Gastroesophageal sphincter (tissue), 3 donors: Measurements from ENCODE around the gene GPS1.

Experiments
- POLR2A ChIP-seq, 2 donors: fragments of 450-650 bp; IDR thresholded peaks; one replicate each; pipeline ENCODE4 v1.6.1; 2017; ENCODE audit warnings: antibody characterized with exemption in 2 of 2, mild to moderate bottlenecking in 2 of 2, moderate library complexity in 1 of 2
- TF ChIP-seq, protein P1 (sequence below), 4 experiments: fragments of 200-600 bp in 2 of 4; fragments of 450-650 bp in 2 of 4; sonication (generic) in 1 of 4; IDR thresholded peaks; one replicate each; pipeline ENCODE4 v1.5.1; 2017 to 2019; ENCODE audit warnings: antibody characterized with exemption in 4 of 4, mild to moderate bottlenecking in 2 of 4, moderate library complexity in 2 of 4

DNA sequence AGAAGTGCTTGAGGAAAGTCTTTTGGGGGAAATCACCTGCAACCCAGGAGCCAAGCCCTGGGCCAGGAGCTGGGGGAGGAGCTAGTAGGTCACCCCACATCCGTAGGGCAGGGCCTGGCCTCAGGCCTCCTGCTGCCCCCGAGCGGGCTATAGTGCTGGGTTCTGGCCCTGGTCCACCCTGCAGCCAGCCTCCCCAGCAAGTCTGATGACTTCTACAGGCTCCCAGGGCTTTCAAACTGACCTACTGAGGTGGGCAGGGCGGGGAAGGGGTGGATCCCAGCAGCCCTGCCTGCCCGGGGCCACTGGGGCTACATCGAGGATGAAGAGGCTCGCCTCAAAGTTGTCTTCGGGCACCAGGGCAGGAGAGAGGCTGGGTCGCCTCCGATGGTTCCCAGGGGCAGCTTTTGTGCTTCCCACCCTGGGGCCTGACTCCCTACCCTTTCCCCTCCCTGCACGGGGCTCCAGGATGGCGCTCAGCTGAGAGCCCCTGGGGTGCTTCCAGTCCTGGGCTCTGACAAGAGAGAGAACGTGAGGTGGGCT, 34.0 kb upstream of the GPS1 start:
- TF ChIP-seq, protein P1, sequence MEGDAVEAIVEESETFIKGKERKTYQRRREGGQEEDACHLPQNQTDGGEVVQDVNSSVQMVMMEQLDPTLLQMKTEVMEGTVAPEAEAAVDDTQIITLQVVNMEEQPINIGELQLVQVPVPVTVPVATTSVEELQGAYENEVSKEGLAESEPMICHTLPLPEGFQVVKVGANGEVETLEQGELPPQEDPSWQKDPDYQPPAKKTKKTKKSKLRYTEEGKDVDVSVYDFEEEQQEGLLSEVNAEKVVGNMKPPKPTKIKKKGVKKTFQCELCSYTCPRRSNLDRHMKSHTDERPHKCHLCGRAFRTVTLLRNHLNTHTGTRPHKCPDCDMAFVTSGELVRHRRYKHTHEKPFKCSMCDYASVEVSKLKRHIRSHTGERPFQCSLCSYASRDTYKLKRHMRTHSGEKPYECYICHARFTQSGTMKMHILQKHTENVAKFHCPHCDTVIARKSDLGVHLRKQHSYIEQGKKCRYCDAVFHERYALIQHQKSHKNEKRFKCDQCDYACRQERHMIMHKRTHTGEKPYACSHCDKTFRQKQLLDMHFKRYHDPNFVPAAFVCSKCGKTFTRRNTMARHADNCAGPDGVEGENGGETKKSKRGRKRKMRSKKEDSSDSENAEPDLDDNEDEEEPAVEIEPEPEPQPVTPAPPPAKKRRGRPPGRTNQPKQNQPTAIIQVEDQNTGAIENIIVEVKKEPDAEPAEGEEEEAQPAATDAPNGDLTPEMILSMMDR (IDR thresholded peaks at IDR 0.05) = no peak
- TF ChIP-seq POLR2A (IDR thresholded peaks at IDR 0.05) = no peak
